HL-60 (cell line): ENCODE measurements around the gene ANXA8.

ENCODE experiments used
- CTCF ChIP-seq: IDR thresholded peaks from one replicate; pipeline ENCODE4 v1.5.1; 2011; ENCODE audit warnings: low read length, control low read depth, inconsistent platforms; ENCODE audit not compliant: insufficient read depth
- GABPA ChIP-seq: IDR thresholded peaks from 2 replicates; pipeline ENCODE4 v1.6.1; 2012; ENCODE audit warnings: low read depth
- POLR2AphosphoS5 ChIP-seq: IDR thresholded peaks from 2 replicates; pipeline ENCODE4 v1.6.1; 2012; ENCODE audit warnings: low read depth
- REST ChIP-seq: IDR thresholded peaks from 2 replicates; pipeline ENCODE4 v1.6.1; 2012; ENCODE audit warnings: low read depth; ENCODE audit not compliant: insufficient replicate concordance
- SPI1 ChIP-seq: IDR thresholded peaks from 2 replicates; pipeline ENCODE4 v1.6.1; 2012; ENCODE audit warnings: low read depth, mild to moderate bottlenecking, borderline replicate concordance

GRCh38 chr10:47423476-47423875, 60.4 kb downstream of the ANXA8 start:
- TF ChIP-seq CTCF (no peak), POLR2AphosphoS5 (no peak), REST (no peak), SPI1 (no peak), GABPA (no peak)
